IMR-90 (cell line): ENCODE measurements around the gene KRTAP10-3. TPM values are rescaled to one million over a fixed set of nuclear protein-coding genes. Genes with fewer than 3 reads are reported as not detected.

ENCODE experiments used
- ATAC-seq: fragments of 200-7000 bp; cut with Tn5 transposase; 2 replicates; pipeline ENCODE4 v1.9.1; 2020; ENCODE audit warnings: low read depth, mild to moderate bottlenecking, moderate library complexity
- BruUV-seq: library from RNA; stranded (reverse); fragments of 400-500 nt; replicated peaks from 2 replicates; lab custom pipeline; 2021; lab: Mats Ljungman, UMichigan
- CTCF ChIA-PET: fragments of 300-600 bp; formaldehyde crosslinking; extraction: SDS; loops from one replicate; lab custom pipeline; 2021; ENCODE audit warnings: antibody characterized with exemption; lab: Yijun Ruan, JAX
- POLR2A ChIA-PET: fragments of 300-600 bp; sonication (Branson Sonifier 250); formaldehyde crosslinking; loops from one replicate; lab custom pipeline; 2022; ENCODE audit warnings: antibody characterized with exemption; ENCODE audit not compliant: unreplicated experiment; lab: Charles Lee
- DNase-seq: peaks from one replicate; pipeline ENCODE4 v3.0.0; 2013
- H2AFZ ChIP-seq: replicated peaks from 2 replicates; pipeline ENCODE3; 2013; ENCODE audit warnings: low read length, mild to moderate bottlenecking; ENCODE audit not compliant: poor library complexity
- H2AK5ac ChIP-seq: 2 replicates; pipeline ENCODE4 v1.6.1; 2013; ENCODE audit warnings: low read depth, low read length, inconsistent platforms
- H2AK9ac ChIP-seq: replicated peaks from 2 replicates; pipeline ENCODE3; 2013; ENCODE audit warnings: mild to moderate bottlenecking, low read depth, low read length, moderate library complexity; ENCODE audit not compliant: poor library complexity
- H2BK120ac ChIP-seq: 2 replicates; pipeline ENCODE4 v1.6.1; 2013; ENCODE audit warnings: low read depth, low read length, inconsistent platforms
- H2BK15ac ChIP-seq: 3 replicates; pipeline ENCODE4 v1.6.1; 2013; ENCODE audit warnings: low read depth, low read length, inconsistent platforms
- H2BK20ac ChIP-seq: 2 replicates; pipeline ENCODE4 v1.6.1; 2013; ENCODE audit warnings: low read depth, mild to moderate bottlenecking, inconsistent platforms, low read length, moderate library complexity
- H2BK5ac ChIP-seq: 2 replicates; pipeline ENCODE4 v1.6.1; 2013; ENCODE audit warnings: mild to moderate bottlenecking, low read depth, low read length, inconsistent platforms; ENCODE audit not compliant: poor library complexity, severe bottlenecking
- H3K14ac ChIP-seq: replicated peaks from 2 replicates; pipeline ENCODE4 v1.6.1; 2013; ENCODE audit warnings: low read depth, low read length, inconsistent platforms
- H3K18ac ChIP-seq: 2 replicates; pipeline ENCODE4 v1.6.1; 2013; ENCODE audit warnings: low read depth, low read length, control low read depth
- H3K23ac ChIP-seq: 2 replicates; pipeline ENCODE4 v1.6.1; 2013; ENCODE audit warnings: low read depth, low read length, inconsistent platforms
- H3K27ac ChIP-seq: 2 replicates; pipeline ENCODE4 v1.5.1; 2013; ENCODE audit warnings: mild to moderate bottlenecking, control low read depth, low read length; ENCODE audit not compliant: insufficient read depth
- H3K27me3 ChIP-seq: 2 replicates; pipeline ENCODE4 v1.6.1; 2013; ENCODE audit warnings: low read length; ENCODE audit not compliant: control insufficient read depth, insufficient read depth
- H3K36me3 ChIP-seq: 2 replicates; pipeline ENCODE4 v1.6.1; 2013; ENCODE audit warnings: low read length, mixed read lengths; ENCODE audit not compliant: control insufficient read depth, insufficient read depth
- H3K4ac ChIP-seq: 2 replicates; pipeline ENCODE4 v1.6.1; 2013; ENCODE audit warnings: low read depth, low read length, inconsistent platforms
- H3K4me1 ChIP-seq: 2 replicates; pipeline ENCODE4 v1.6.1; 2013; ENCODE audit warnings: low read length, mixed read lengths; ENCODE audit not compliant: control insufficient read depth, insufficient read depth
- H3K4me2 ChIP-seq: 2 replicates; pipeline ENCODE4 v1.6.1; 2013; ENCODE audit warnings: low read depth, mild to moderate bottlenecking, control low read depth, low read length, moderate library complexity
- H3K4me3 ChIP-seq: 2 replicates; pipeline ENCODE4 v1.5.1; 2013; ENCODE audit warnings: low read depth, mild to moderate bottlenecking, control low read depth, low read length, moderate library complexity; ENCODE audit not compliant: insufficient read depth
- H3K56ac ChIP-seq: 2 replicates; pipeline ENCODE4 v1.6.1; 2013; ENCODE audit warnings: low read length, inconsistent platforms; ENCODE audit not compliant: insufficient read depth; ENCODE audit errors: extremely low read depth
- H3K79me1 ChIP-seq, 2 experiments: 2 replicates each; pipeline ENCODE4 v1.6.1; 2013; ENCODE audit warnings: low read length in 2 of 2, inconsistent platforms in 1 of 2, low read depth in 1 of 2
- H3K9ac ChIP-seq: 2 replicates; pipeline ENCODE4 v1.6.1; 2013; ENCODE audit warnings: low read depth, low read length, control low read depth
- H3K9me1 ChIP-seq: 2 replicates; pipeline ENCODE4 v1.6.1; 2013; ENCODE audit warnings: low read length, inconsistent platforms; ENCODE audit not compliant: insufficient read depth
- H3K9me3 ChIP-seq: 2 replicates; pipeline ENCODE4 v1.6.1; 2013; ENCODE audit warnings: low read length; ENCODE audit not compliant: control insufficient read depth, insufficient read depth
- H4K20me1 ChIP-seq: 2 replicates; pipeline ENCODE4 v1.6.1; 2013; ENCODE audit warnings: low read length, inconsistent platforms; ENCODE audit not compliant: insufficient read depth
- H4K5ac ChIP-seq: 2 replicates; pipeline ENCODE4 v1.6.1; 2013; ENCODE audit warnings: mild to moderate bottlenecking, low read depth, low read length, control low read depth
- H4K8ac ChIP-seq, 2 experiments: 2 replicates each; pipeline ENCODE4 v1.6.1; 2013; ENCODE audit warnings: low read depth in 2 of 2, low read length in 2 of 2, control low read depth in 1 of 2, inconsistent platforms in 1 of 2
- H4K91ac ChIP-seq: 2 replicates; pipeline ENCODE4 v1.6.1; 2013; ENCODE audit warnings: low read depth, low read length, inconsistent platforms; ENCODE audit not compliant: insufficient read depth
- BHLHE40 ChIP-seq: fragments of 150-350 bp; IDR thresholded peaks from 2 replicates; pipeline ENCODE4 v1.6.1; 2016; ENCODE audit warnings: mild to moderate bottlenecking, low read depth, low read length
- CEBPB ChIP-seq: IDR thresholded peaks from 2 replicates; pipeline ENCODE4 v1.6.1; 2012; ENCODE audit warnings: low read depth, low read length, improper control_type of control experiment
- CHD1 ChIP-seq: IDR thresholded peaks from 2 replicates; pipeline ENCODE4 v1.6.1; 2012; ENCODE audit warnings: low read depth, low read length, improper control_type of control experiment
- CTCF ChIP-seq: conservative IDR thresholded peaks from 2 replicates; pipeline ENCODE4 v1.5.1; 2012; ENCODE audit warnings: mild to moderate bottlenecking, low read depth, low read length, improper control_type of control experiment
- FOS ChIP-seq: fragments of 150-350 bp; IDR thresholded peaks from 2 replicates; pipeline ENCODE4 v1.6.1; 2016; ENCODE audit warnings: low read depth, low read length
- MAFK ChIP-seq: IDR thresholded peaks from 2 replicates; pipeline ENCODE4 v1.6.1; 2012; ENCODE audit warnings: low read depth, low read length, improper control_type of control experiment
- MAZ ChIP-seq: IDR thresholded peaks from 2 replicates; pipeline ENCODE4 v1.6.1; 2012; ENCODE audit warnings: low read depth, mild to moderate bottlenecking, low read length, improper control_type of control experiment, moderate library complexity, borderline replicate concordance
- MXI1 ChIP-seq: IDR thresholded peaks from 2 replicates; pipeline ENCODE4 v1.6.1; 2012; ENCODE audit warnings: low read depth, mild to moderate bottlenecking, low read length, moderate library complexity, borderline replicate concordance
- NFE2L2 ChIP-seq: fragments of 150-350 bp; IDR thresholded peaks from 2 replicates; pipeline ENCODE4 v1.6.1; 2016; ENCODE audit warnings: low read depth, mild to moderate bottlenecking, low read length
- POLR2A ChIP-seq: IDR thresholded peaks from 2 replicates; pipeline ENCODE4 v1.6.1; 2012; ENCODE audit warnings: mild to moderate bottlenecking, low read depth, low read length
- RAD21 ChIP-seq: IDR thresholded peaks from 2 replicates; pipeline ENCODE4 v1.6.1; 2012; ENCODE audit warnings: low read length, improper control_type of control experiment
- RCOR1 ChIP-seq: IDR thresholded peaks from 2 replicates; pipeline ENCODE4 v1.6.1; 2012; ENCODE audit warnings: mild to moderate bottlenecking, low read length, improper control_type of control experiment; ENCODE audit not compliant: insufficient replicate concordance
- RFX5 ChIP-seq: IDR thresholded peaks from 2 replicates; pipeline ENCODE4 v1.8.0; 2012; ENCODE audit warnings: low read depth, mild to moderate bottlenecking, low read length, moderate library complexity
- SMC3 ChIP-seq: fragments of 150-350 bp; IDR thresholded peaks from 2 replicates; pipeline ENCODE4 v1.6.1; 2016; ENCODE audit warnings: low read depth, mild to moderate bottlenecking, antibody characterized with exemption, low read length, moderate library complexity
- USF2 ChIP-seq: fragments of 150-350 bp; IDR thresholded peaks from 2 replicates; pipeline ENCODE4 v1.6.1; 2017; ENCODE audit warnings: mild to moderate bottlenecking, antibody characterized with exemption, low read length, low read depth
- WGBS, 2 experiments: methylation state at CpG; one replicate each; pipeline versions ENCODE4 v1.1.5 to v1.1.7; 2013; ENCODE audit warnings: missing lambda C conversion rate in 2 of 2; ENCODE audit not compliant: insufficient read length in 1 of 2; ENCODE audit errors: extremely low coverage in 2 of 2; 5-methylcytosine and 5-hydroxymethylcytosine counted together
- dilution Hi-C: fragments of 300-500 bp; cut with HindIII; formaldehyde crosslinking; loops from one replicate; pipeline ENCODE4 v1.14.3; 2018; ENCODE audit warnings: low sequenced_read_pairs; ENCODE audit not compliant: unreplicated experiment
- in situ Hi-C: fragments of 300-500 bp; cut with MboI; formaldehyde crosslinking; loops from 3 replicates; pipeline ENCODE4 v1.14.3; 2019; ENCODE audit warnings: low sequenced_read_pairs, inconsistent platforms, mixed read lengths
- intact Hi-C: fragments of 100-400 bp; cut with micrococcal nuclease; formaldehyde crosslinking; loops from 2 replicates; pipeline ENCODE4 v1.10.0; 2022
- polyA plus RNA-seq, 3 experiments: library from polyadenylated mRNA; depleted of rRNA; stranded (reverse); fragments of >200 nt; gene quantifications; 2 replicates each; pipeline ENCODE4 v1.2.3, GENCODE V29; 2012; ENCODE audit warnings: low replicate concordance in 1 of 3
- total RNA-seq: library from RNA; depleted of rRNA; stranded (reverse); fragments of >200 nt; gene quantifications from 2 replicates; pipeline ENCODE4 v1.2.3, GENCODE V29; 2012

KRTAP10-3 gene
- total and polyA plus RNA-seq, 2 of the 4 experiments (the other 2 are of a cell fraction): not detected

- WGBS, 2 experiments: 80% methylated on average over 16 of the region's 31 CpGs; no CpG with 5 or more reads in 1 of the 2 experiments
- no peak for DNase-seq
- ChIA-PET CTCF (no interaction called here), POLR2A (no interaction called here)
- Histone ChIP-seq H3K23ac (no peak overlapping the region), H2AK5ac (no peak overlapping the region), H2BK120ac (no peak overlapping the region), H3K36me3 (no peaks in the 10 kb centered on the region), H3K27me3 (no peaks in the 10 kb centered on the region), H3K9ac (no peak overlapping the region), H2BK20ac (no peak overlapping the region), H4K5ac (no peak overlapping the region), H4K20me1 (no peaks in the 10 kb centered on the region), H2BK5ac (no peak overlapping the region), H3K4me1 (no peaks in the 10 kb centered on the region), H3K27ac (no peak overlapping the region), H4K8ac (no peak overlapping the region), H2AFZ (no peak overlapping the region), H3K4ac (no peak overlapping the region), H2BK15ac (no peak overlapping the region), H3K9me3 (peaks cover 11% of the 10 kb centered on the region), H3K18ac (no peak overlapping the region), H3K14ac (no peak overlapping the region), H3K56ac (no peak overlapping the region), H3K79me1 (no peaks in the 10 kb centered on the region), H3K4me3 (no peak overlapping the region), H3K9me1 (no peaks in the 10 kb centered on the region), H2AK9ac (no peak overlapping the region), H4K91ac (no peak overlapping the region), H3K4me2 (no peak overlapping the region)
- no TSS peak for BruUV-seq
- no peak for ATAC-seq
- intact Hi-C loops: no loop called here
- in situ Hi-C loops: loop anchor here (25.0 kb wide), 1 partner anchor 417 kb away; the partner anchor contains the start of gene SLX9
- dilution Hi-C loops: no loop called here
- TF ChIP-seq SMC3 (no peak), MAFK (no peak), NFE2L2 (no peak), MAZ (no peak), CHD1 (no peak), RCOR1 (no peak), CTCF (no peak), POLR2A (no peak), BHLHE40 (no peak), FOS (no peak), CEBPB (no peak), RAD21 (no peak), RFX5 (no peak), USF2 (no peak), MXI1 (no peak)
Observed at GRCh38 chr21:44520326-44521300, 38.0 kb downstream of the KRTAP10-3 start.
